Rectal smooth muscle tissue (tissue), 1 donor: ENCODE measurements around the gene RBBP7.

Experiments used
- H3K27ac ChIP-seq: one replicate; pipeline ENCODE4 v1.7.0; 2013; ENCODE audit warnings: low read depth, low read length, inconsistent platforms
- H3K27me3 ChIP-seq: one replicate; pipeline ENCODE4 v1.7.0; 2013; ENCODE audit warnings: low read length; ENCODE audit not compliant: control insufficient read depth, insufficient read depth
- H3K36me3 ChIP-seq: one replicate; pipeline ENCODE4 v1.7.0; 2013; ENCODE audit warnings: low read length; ENCODE audit not compliant: control insufficient read depth, insufficient read depth
- H3K4me1 ChIP-seq: one replicate; pipeline ENCODE4 v1.7.0; 2013; ENCODE audit warnings: low read length; ENCODE audit not compliant: control insufficient read depth, insufficient read depth
- H3K4me3 ChIP-seq: one replicate; pipeline ENCODE4 v1.7.0; 2013; ENCODE audit warnings: low read length
- H3K9ac ChIP-seq: one replicate; pipeline ENCODE4 v1.7.0; 2013; ENCODE audit warnings: low read length

Gene RBBP7

DNA sequence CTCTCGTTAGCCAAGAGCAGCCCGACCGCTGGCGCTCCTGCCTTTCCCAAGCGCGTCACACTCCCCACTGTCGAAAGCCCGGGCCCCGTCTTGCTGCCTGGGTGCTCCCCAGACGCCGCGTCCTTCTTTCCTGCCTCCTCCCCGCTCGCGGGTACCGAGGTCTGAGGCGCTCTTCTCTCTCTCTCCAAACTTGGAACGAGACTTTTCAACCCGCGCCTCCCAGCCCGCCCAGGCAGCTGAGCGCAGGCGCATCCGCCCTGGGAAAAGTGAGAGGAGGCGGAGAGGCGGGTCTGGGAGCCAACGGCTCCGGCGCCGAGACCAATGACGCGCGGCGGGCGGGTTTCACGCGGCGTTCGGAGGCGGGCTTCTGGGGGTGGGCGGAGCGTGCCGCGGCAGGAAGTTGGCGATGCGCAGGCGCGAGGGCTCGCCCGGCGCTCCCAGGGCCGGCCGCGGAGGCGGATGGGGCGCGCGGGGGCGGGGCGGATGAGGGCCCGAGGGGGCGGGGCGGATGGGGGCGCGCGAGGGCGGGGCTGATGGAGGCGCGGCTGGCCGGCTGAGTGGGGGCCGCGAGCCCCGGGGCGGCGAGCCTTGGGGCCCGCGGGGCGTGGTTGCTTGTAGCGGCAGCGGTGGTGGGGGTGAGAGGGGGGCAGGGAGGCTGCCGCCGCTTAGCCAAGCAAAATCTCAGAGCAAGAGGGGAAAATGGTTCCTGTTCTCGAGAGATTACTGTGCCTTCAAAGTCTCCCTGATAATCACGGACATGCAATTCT lies at the start of gene RBBP7:
TSS of gene RBBP7 (minus strand) at position 268 of the 767 bp plus-strand sequence. CDS start 309 bp downstream, outside the sequence.
- H3K27ac ChIP-seq, result peak within 1 kb of the TSS; percentile 95
- H3K27me3 ChIP-seq, result peaks cover 4% of the 10 kb centered on the region
- H3K4me3 ChIP-seq, result peak within 1 kb of the TSS; percentile 87
- peak within 1 kb of the TSS; percentile 86 for H3K9ac ChIP-seq
- no peaks in the 10 kb centered on the region for H3K36me3 ChIP-seq
- peaks cover 17% of the 10 kb centered on the region for H3K4me1 ChIP-seq

DNA sequence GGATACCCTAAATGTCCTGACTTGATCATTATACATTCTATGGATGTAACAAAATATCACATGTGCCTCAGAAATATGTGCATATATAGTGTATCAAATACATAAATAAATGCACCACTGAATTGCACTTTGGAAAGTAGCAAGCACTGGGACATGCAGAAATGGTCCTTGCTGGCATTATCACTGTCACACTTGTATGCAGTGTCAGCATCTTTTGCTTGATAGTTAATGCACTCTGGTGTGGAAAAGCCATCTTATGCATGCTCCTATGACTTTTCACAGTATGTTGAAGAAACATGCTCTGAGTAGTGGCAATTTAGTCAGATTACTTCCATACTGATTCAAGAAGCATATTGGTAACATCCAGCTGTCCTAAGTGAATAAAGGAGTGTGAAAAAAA lies 48.8 kb upstream of the RBBP7 start:
- no peak overlapping the region for H3K9ac ChIP-seq
- no peaks in the 10 kb centered on the region for H3K36me3 ChIP-seq
- no peaks in the 10 kb centered on the region for H3K4me1 ChIP-seq
- H3K27ac ChIP-seq, result no peak overlapping the region
- no peak overlapping the region for H3K4me3 ChIP-seq
- H3K27me3 ChIP-seq, result no peaks in the 10 kb centered on the region

DNA sequence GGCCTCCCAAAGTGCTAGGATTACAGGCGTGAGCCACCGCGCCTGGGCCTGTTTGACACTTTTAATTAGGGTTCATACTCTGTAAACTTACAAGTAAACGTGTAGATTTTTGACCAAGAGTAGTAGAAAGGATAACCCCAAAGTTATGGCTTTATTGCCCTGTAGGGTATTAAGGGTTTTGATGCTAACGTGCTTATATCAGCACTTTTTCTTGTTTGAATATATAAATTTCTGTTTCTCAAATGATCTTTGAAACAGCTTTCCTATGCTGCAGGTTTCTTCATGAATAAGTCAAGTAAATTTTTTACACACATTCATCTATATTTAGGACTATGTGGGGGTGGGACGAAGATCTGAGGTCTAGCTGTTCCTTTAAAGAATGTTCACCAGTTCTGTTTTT lies 47.0 kb upstream of the RBBP7 start:
- no peaks in the 10 kb centered on the region for H3K4me1 ChIP-seq
- H3K27ac ChIP-seq, result no peak overlapping the region
- H3K27me3 ChIP-seq, result no peaks in the 10 kb centered on the region
- no peaks in the 10 kb centered on the region for H3K36me3 ChIP-seq
- no peak overlapping the region for H3K4me3 ChIP-seq
- no peak overlapping the region for H3K9ac ChIP-seq

DNA sequence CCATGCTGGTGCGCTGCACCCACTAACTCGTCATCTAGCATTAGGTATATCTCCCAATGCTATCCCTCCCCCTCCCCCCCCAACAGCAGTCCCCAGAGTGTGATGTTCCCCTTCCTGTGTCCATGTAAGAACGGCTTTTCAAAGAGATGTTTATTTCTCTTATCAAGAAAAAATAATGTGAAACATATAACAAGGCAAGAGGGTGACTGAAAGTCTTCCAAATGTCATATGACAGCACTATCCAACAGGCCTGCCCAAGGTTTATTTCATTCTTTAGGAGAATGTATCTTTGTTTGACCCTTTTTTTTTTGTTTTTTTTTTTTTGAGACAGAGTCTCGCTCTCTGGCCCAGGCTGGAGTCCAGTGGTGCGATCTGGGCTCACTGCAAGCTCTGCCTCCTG lies 46.4 kb upstream of the RBBP7 start:
- Histone ChIP-seq H3K4me1 (no peaks in the 10 kb centered on the region), H3K27ac (no peak overlapping the region), H3K9ac (no peak overlapping the region), H3K4me3 (no peak overlapping the region), H3K36me3 (no peaks in the 10 kb centered on the region), H3K27me3 (no peaks in the 10 kb centered on the region)

DNA sequence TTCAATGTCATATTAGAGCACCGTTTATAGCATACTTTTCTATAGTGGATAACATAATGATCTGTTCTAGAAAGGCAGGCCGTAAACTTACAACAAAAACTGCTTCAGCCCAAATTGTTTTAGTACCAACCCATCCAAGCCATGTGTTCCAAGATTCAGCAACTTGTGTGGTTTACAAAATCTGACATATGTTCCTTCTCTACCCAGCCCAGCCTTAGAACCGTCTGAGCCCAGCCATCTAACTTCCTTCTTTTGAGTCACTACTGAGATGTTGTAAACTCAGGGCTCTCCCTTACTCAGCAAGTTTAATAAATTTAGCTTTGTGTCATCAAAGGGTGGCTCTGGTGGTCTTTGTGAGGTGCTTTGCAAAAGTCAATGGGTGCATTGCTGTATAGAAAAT lies 43.9 kb upstream of the RBBP7 start:
- H3K27me3 ChIP-seq, result no peaks in the 10 kb centered on the region
- H3K4me3 ChIP-seq, result no peak overlapping the region
- no peaks in the 10 kb centered on the region for H3K36me3 ChIP-seq
- H3K27ac ChIP-seq, result no peak overlapping the region
- no peaks in the 10 kb centered on the region for H3K4me1 ChIP-seq
- H3K9ac ChIP-seq, result no peak overlapping the region

DNA sequence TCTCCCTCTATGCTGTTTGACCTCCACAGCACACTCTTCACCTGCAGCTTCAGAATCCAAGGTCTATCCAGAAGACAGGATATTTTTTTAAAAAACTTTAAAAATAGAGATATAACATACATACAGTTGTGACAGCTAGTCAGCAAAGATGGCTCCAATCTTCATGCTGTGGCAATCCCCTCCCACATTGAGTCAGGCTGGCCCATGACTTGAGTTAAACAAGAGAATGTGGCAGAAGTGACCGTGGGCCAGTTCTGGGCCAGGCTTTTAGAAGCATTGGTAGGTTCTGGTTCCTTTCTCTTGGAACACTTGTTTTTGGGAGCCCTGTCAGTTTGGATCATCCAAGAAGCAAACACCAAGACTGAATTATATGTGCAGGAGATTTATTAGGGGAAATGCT lies 40.2 kb upstream of the RBBP7 start:
- Histone ChIP-seq H3K4me3 (no peak overlapping the region), H3K27ac (no peak overlapping the region), H3K9ac (no peak overlapping the region), H3K4me1 (no peaks in the 10 kb centered on the region), H3K27me3 (no peaks in the 10 kb centered on the region), H3K36me3 (no peaks in the 10 kb centered on the region)

DNA sequence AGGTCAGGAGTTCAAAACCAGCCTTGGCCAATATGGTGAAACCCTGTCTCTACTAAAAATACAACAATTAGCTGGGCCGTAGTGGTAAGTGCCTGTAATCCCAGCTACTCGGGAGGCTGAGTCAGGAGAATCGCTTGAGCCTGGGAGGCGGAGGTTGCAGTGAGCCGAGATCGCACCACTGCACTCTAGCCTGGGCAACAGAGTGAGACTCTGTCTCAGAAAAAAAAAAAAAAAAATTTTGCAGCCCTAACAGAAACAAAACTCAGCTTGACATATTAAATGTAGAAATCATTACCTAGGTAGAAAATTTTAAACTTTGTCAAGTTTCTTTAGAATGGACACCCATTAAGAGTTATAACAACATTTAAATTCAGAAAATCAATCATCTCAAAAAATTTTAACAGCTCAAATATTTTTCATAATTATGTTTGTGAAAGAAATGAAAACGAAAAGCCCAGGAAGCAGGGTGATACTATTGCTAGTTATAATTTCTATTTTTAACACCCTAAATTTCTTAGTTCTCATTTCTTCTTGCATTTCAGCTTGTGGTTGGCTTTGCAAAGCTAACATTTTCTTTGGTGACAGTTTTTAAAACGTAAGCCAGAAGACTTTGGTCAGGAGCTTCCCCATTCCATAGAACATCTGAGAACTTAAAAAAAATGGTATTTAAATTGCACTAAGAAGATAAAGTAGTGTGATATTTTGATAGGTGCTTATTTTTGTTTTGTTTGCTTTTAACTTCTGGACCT lies 33.3 kb upstream of the RBBP7 start:
- no peak overlapping the region for H3K4me3 ChIP-seq
- H3K27ac ChIP-seq, result no peak overlapping the region
- H3K27me3 ChIP-seq, result peaks cover 7% of the 10 kb centered on the region
- no peaks in the 10 kb centered on the region for H3K36me3 ChIP-seq
- H3K9ac ChIP-seq, result no peak overlapping the region
- no peaks in the 10 kb centered on the region for H3K4me1 ChIP-seq

DNA sequence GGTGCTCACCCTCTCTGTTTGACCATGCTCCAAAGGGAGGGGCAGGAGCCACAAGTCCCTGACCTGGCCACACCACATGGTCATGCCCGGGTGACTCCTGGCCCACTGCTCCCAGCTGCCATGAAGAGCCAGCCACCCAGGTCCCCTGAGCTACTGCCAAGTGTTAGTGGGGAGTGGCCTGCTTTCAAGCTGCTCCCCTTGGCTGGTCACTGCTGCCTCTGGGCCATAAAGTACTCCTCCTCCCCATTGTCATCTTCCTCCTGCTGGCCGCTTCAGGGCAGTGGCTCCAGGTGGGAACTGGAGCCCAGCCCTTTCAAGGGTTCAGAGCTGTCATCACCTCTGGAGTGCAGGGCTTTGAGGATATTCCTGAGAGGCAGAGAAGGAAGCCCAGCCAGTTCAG lies 27.3 kb upstream of the RBBP7 start:
- Histone ChIP-seq H3K27ac (no peak overlapping the region), H3K4me3 (no peak overlapping the region), H3K36me3 (no peaks in the 10 kb centered on the region), H3K4me1 (no peaks in the 10 kb centered on the region), H3K9ac (no peak overlapping the region), H3K27me3 (peaks cover 4% of the 10 kb centered on the region)

DNA sequence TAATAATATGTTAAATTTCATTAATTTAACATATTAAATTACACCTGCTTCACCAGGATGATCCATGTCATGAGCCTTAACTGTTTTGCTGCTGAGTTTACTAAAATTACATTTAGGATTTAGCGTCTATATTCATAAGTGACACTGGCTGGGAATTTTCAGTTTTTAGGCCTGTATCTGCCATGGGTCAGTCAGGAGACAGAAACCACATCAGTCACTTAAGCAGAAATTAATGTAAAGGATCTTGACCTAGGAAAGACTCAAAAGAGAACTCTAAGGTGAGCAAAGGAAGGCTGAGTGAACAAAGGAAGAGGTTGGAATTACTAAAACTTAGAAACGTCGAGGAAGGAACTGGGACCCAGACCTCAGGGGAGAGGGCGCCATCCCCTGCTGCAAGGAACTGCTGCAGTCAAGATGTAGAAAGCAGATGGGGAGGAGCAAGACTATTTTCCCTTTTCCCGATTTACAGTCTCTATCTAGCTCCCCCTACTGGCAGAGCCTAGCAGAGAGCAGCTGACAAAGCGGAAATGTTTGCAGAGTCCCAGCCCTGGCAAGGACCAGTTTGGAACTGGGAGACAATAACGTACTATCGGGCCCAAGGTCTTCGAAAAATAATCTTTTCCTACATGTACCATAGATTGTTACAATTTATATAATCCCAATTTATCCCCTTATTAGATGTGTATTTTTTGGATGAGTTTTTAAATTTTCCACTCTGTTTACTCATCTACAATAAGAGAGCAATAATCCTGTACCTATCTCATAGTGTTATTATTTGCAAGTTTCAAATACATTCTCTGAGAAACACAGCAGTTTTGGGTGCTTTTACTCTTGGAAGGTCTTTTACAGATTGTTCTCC lies 22.6 kb upstream of the RBBP7 start:
- H3K27ac ChIP-seq, result no peak overlapping the region
- no peak overlapping the region for H3K9ac ChIP-seq
- H3K4me3 ChIP-seq, result no peak overlapping the region
- H3K27me3 ChIP-seq, result peaks cover 4% of the 10 kb centered on the region
- no peaks in the 10 kb centered on the region for H3K36me3 ChIP-seq
- no peaks in the 10 kb centered on the region for H3K4me1 ChIP-seq

DNA sequence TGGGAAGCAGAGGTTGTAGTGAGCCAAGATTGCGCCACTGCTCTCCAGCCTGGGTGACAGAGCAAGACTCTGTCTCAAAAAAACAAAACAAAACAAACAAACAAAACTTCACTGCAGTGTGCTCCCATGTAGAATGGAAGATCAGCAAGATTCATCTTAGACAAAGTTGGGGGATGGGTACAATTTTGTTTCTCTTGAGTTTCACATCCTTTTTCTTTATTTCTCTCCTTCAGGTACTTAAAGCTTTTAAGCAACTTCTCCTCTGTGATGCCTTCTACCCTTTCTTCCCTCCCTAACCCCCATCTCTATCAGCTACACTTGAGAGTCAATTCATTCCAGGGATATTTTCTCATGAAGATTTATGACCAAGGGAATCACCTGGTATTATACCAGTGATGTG lies 15.5 kb upstream of the RBBP7 start:
- Histone ChIP-seq H3K4me1 (no peaks in the 10 kb centered on the region), H3K27ac (no peak overlapping the region), H3K9ac (no peak overlapping the region), H3K27me3 (no peaks in the 10 kb centered on the region), H3K4me3 (no peak overlapping the region), H3K36me3 (no peaks in the 10 kb centered on the region)

DNA sequence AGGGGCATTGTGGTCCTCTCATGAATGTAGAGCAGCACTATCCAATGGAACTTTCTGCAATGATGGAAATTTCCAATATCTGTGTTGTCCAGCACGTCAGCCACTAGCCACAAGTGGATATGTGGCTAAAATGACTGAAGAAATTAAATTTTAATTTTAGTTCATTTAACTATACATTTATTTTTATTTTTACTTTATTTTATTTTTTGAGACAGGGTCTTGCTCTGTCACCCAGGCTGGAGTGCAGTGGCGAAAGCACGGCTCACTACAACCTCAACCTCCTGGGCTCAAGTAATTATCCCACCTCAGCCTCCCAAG lies 13.3 kb upstream of the RBBP7 start:
- no peak overlapping the region for H3K27ac ChIP-seq
- H3K4me3 ChIP-seq, result no peak overlapping the region
- no peaks in the 10 kb centered on the region for H3K4me1 ChIP-seq
- H3K27me3 ChIP-seq, result no peaks in the 10 kb centered on the region
- no peaks in the 10 kb centered on the region for H3K36me3 ChIP-seq
- no peak overlapping the region for H3K9ac ChIP-seq

DNA sequence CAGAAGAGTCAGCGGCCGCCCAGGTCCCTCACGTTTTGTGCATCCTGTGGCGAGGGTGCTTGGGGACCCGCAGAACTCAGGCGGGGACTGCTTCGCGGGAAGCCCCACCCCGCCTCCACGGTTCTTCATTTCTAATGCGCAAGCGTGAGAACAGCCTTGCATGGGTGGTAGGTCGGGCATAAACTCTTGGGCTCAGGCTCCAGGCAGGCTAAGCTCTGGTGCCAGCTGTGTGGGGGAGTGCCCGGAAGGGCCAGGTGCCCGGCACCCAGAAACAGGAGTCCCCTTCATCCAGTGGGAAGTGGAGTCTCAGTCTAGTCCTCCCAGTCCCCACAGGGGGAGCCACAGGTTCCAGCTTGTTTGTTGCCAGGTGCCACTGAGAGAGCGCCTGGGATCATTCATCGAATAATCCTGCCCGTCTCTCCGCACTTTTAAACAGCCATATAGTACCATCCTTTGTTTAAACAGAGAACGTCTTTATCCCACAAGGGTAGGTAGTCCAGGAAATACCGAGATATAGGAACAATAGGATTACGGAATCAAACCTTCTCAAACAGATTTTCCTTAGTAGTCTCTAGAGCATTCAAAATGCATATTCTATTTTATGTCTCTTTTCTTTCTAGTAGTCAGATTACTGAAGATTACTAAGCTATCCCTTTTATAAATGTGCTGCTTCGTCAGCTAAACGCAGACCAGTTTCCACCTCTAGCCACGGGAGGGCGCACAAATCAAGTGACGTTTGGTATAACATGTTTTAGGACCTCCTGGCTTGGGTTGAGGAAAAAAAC lies 12.7 kb upstream of the RBBP7 start:
- Histone ChIP-seq H3K36me3 (no peaks in the 10 kb centered on the region), H3K4me3 (peak overlapping the region; percentile 48), H3K4me1 (no peaks in the 10 kb centered on the region), H3K9ac (peak overlapping the region; percentile 26), H3K27ac (peak overlapping the region; percentile 33), H3K27me3 (no peaks in the 10 kb centered on the region)
